Fibroblast of lung (primary cell): Measurements from ENCODE around the gene PLCG2.

Source experiments
- CTCF ChIP-seq, 2 donors: IDR thresholded peaks in 1 of 2; conservative IDR thresholded peaks in 1 of 2; 1 replicate in 1 of 2; 2 replicates in 1 of 2; pipeline ENCODE4 v1.5.1; 2011 to 2012; ENCODE audit warnings: low read length in 2 of 2, control low read depth in 1 of 2, inconsistent platforms in 1 of 2, low read depth in 1 of 2, mild to moderate bottlenecking in 1 of 2
- EZH2 ChIP-seq: IDR thresholded peaks from 2 replicates; pipeline ENCODE4 v1.5.1; 2012; ENCODE audit warnings: low read length, control low read depth, mild to moderate bottlenecking; ENCODE audit errors: missing control alignments

DNA sequence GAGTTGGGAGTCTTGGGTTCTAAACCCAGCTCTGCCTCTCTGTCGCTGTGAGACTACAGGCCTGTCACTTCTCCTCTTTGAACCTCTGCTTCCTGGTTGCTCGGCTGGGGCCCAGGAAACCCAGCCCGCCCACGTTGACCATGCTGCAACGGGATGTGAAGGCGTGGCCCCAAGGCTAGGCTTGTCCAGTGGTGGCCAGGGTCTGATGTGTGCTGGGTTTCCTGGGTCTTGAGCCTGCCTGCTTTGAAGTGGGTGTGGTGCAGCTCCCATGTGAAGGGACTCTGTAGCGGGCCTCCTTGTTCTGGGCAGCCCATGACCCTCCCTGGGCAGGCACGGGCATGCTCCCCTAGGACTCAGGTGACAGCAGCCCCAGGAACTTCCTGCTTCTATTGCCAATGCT lies 149.9 kb downstream of the PLCG2 start:
- TF ChIP-seq EZH2 (no peak), CTCF (conservative IDR thresholded peaks at IDR 0.05 in 1 of 2, IDR thresholded peaks at IDR 0.05 in 1 of 2; ENCODE audit: low read depth in 1 of 2, low read length in 2 of 2) (no peak)
